PFSK-1 (cell line): ENCODE measurements around the gene MX1.

Experiments
- FOXP2 ChIP-seq: optimal IDR thresholded peaks from 2 replicates; pipeline ENCODE3; 2011; ENCODE audit warnings: borderline replicate concordance, control low read depth, inconsistent platforms; ENCODE audit not compliant: insufficient read depth; ENCODE audit errors: extremely low read length, extremely low read depth
- POLR2AphosphoS5 ChIP-seq: IDR thresholded peaks from 2 replicates; pipeline ENCODE4 v1.6.1; 2012; ENCODE audit warnings: low read depth, mild to moderate bottlenecking, control low read depth, low read length, moderate library complexity
- REST ChIP-seq, 2 experiments: IDR thresholded peaks; 2 replicates each; pipeline versions ENCODE4 v1.6.1 to v1.8.0; 2011 to 2012; ENCODE audit warnings: low read depth in 2 of 2, low read length in 2 of 2, control low read depth in 1 of 2, inconsistent platforms in 1 of 2, mild to moderate bottlenecking in 1 of 2, moderate library complexity in 1 of 2; ENCODE audit not compliant: insufficient read depth in 1 of 2
- SIN3A ChIP-seq: IDR thresholded peaks from 2 replicates; pipeline ENCODE4 v1.6.1; 2012; ENCODE audit warnings: mild to moderate bottlenecking, low read length, moderate library complexity, borderline replicate concordance; ENCODE audit not compliant: insufficient read depth
- TAF1 ChIP-seq: IDR thresholded peaks from 2 replicates; pipeline ENCODE4 v1.6.1; 2012; ENCODE audit warnings: low read length, control low read depth, borderline replicate concordance; ENCODE audit not compliant: insufficient read depth

Gene MX1

GRCh38 chr21:41451753-41452676 lies 26.0 kb downstream of the MX1 start:
- TF ChIP-seq REST (IDR thresholded peaks at IDR 0.05; ENCODE audit: insufficient read depth in 1 of 2, low read depth in 2 of 2, low read length in 2 of 2) (no peak), FOXP2 (no peak), TAF1 (no peak), POLR2AphosphoS5 (no peak), SIN3A (no peak)

GRCh38 chr21:41453198-41453597 lies 27.2 kb downstream of the MX1 start:
- TF ChIP-seq SIN3A (no peak), REST (IDR thresholded peaks at IDR 0.05; ENCODE audit: insufficient read depth in 1 of 2, low read depth in 2 of 2, low read length in 2 of 2) (no peak), FOXP2 (no peak), POLR2AphosphoS5 (no peak)

- TF ChIP-seq POLR2AphosphoS5 (no peak), REST (IDR thresholded peaks at IDR 0.05; ENCODE audit: insufficient read depth in 1 of 2, low read depth in 2 of 2, low read length in 2 of 2) (no peak), TAF1 (no peak), FOXP2 (no peak), SIN3A (no peak)
These were observed 27.7 kb downstream of the MX1 start for GRCh38 chr21:41453761-41454160.

- TF ChIP-seq REST (IDR thresholded peaks at IDR 0.05; ENCODE audit: insufficient read depth in 1 of 2, low read depth in 2 of 2, low read length in 2 of 2) (no peak), POLR2AphosphoS5 (no peak), TAF1 (no peak), SIN3A (no peak), FOXP2 (no peak)
These were observed 32.1 kb downstream of the MX1 start for GRCh38 chr21:41458121-41458520.
